ENCODE results near the gene ELK4. TPM values are rescaled to one million over a fixed set of nuclear protein-coding genes. Genes with fewer than 3 reads are reported as not detected.

ELK4 gene
- total RNA-seq, 1 donor from 2014 or later = 13.3 TPM

DNA sequence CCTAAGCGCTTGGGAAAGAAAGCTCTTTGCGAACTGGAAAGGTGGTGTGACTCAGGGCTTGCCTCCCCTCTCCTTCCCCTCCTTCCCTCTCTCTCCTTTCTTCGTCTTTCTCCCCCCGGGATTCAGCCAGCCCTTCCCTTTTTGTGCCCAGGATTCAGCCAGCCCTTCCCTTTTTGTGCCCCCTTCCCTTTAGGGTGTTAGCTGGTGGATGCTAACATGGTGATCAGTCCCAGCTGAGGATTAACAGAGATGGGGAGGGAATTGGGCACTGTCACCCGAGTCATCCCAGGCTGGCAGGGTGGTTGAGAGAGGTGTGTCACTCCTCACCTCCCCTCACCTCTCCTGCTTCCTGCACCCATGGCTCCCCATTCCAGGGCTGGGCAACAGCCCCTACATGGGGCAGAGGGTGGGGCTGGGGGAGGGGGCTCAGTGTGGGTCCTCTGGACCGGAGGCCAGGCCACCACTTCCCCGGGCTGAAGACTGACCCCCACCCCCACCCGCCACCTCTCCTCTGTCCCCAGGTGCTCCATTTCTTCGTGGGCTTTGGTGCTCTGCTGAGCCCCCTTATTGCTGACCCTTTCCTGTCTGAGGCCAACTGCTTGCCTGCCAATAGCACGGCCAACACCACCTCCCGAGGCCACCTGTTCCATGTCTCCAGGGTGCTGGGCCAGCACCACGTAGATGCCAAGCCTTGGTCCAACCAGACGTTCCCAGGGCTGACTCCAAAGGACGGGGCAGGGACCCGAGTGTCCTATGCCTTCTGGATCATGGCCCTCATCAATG lies 51.5 kb downstream of the ELK4 start:
- no peak for DNase-seq

GRCh38 chr1:205579711-205580110 lies 52.1 kb downstream of the ELK4 start:
- DNase-seq = no peak

GRCh38 chr1:205578780-205579571 lies 52.8 kb downstream of the ELK4 start:
- DNase-seq = no peak

GRCh38 chr1:205577874-205578658 lies 53.7 kb downstream of the ELK4 start:
- DNase-seq = no peak

DNA sequence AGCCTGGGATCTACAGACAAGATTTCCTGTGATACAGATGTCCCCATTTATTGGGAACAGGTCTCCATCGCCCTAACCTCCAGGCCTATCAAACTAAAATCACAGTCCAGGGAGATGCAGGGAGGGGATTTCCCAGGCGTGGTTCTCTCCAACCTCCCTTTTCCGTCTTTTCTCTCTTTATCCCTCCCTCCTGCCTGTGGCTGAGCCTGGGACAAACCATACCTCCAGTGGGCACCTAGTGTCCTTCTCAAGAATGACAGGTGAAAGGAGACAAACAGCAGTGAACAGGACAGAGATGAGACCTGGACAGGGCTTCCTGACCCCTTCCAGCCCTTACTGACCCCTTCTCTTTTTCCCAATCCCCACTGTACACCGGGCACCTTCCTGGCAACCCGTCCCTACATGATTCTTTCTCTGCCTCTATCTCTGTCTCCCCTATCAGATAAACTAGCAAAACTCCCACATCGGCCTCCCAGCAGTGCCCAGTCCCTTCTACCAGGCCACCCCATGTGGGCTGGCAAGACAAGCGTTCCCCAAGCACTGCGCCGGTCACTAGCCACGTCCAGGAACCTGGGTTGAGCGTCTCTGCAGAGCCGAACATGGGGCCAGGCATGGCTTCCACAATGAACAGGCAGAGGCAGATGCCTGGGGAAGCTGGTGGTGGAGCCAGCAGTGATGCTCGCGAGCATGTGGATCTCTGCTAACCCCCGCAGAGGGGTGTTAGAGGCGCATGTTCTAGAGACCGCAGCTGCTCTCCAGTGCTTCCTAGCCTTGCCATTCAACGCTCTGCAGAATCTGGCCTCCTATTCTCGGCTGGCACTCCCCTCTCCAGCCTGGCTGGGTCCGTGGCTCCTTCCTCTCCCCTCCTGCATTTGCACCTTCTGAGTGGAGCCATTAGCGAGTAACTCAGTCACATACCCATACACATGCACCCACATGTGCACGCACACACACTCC lies 54.7 kb downstream of the ELK4 start:
- DNase-seq = peak; percentile 46

DNA sequence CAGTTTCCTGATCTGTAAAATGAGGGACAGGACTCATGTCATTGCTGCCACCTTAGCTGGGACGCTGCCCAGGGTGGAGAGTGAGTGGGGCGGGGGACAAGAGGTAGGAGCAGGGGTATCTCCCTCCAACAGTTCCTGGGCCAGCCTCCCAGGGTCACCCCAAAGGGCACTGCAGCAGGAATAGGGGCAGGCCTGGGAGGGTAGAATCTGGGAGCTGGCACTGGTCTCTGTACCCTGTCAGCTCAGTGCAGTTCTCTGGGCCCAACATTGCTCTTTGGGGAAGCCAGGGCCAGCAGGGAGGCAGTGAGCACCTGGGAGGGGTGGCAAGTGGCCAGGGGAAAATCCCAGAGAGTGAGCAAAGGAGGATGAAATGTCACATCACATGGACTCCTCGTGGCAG lies 55.8 kb downstream of the ELK4 start:
- DNase-seq = no peak

GRCh38 chr1:205575294-205575885 lies 56.4 kb downstream of the ELK4 start:
- DNase-seq = no peak

DNA sequence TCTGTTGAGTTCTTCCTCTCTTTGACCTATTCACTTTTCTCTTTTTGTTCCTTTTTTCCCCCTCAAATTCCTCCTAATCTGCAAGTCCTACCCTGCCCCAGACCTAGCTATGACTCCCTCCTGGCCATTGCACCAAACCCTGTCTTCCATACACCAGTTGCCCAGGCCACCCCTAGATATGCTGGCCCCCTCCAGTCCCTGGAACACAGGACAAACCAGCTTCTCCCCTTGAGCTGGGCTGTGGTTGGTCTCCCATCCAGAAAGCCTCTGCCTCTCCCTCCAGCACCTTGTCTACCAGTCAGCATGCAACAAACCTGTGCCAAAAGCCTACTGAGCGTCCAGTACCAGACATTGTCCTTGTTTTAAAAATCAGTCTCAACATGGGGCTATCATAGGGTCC lies 59.4 kb downstream of the ELK4 start:
- no peak for DNase-seq

DNA sequence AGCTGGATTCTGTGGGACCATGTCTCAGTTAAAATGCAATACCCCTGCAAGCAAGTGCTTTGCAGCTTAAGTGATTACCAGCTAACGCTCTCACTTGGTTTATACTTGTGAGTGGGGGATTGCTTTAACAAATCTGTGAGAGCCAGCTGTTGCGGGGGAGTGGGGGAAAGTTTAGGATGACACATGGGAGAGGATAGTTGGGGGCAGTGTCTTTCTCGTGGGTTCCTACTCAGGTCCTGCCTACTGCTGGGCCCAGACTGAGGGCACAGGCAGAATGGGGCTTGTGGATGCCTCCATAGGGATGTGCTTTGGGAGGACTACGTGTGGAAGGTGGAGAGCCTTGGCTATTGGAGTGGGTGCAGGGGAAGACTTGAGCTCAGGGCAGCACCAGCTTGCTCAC lies 60.1 kb downstream of the ELK4 start:
- DNase-seq = no peak

GRCh38 chr1:205570796-205571537 lies 60.8 kb downstream of the ELK4 start:
- no peak for DNase-seq

GRCh38 chr1:205570173-205570501 lies 61.7 kb downstream of the ELK4 start:
- no peak for DNase-seq

- DNase-seq = peak; percentile 37
Observed at GRCh38 chr1:205569411-205570172, 62.2 kb downstream of the ELK4 start.

DNA sequence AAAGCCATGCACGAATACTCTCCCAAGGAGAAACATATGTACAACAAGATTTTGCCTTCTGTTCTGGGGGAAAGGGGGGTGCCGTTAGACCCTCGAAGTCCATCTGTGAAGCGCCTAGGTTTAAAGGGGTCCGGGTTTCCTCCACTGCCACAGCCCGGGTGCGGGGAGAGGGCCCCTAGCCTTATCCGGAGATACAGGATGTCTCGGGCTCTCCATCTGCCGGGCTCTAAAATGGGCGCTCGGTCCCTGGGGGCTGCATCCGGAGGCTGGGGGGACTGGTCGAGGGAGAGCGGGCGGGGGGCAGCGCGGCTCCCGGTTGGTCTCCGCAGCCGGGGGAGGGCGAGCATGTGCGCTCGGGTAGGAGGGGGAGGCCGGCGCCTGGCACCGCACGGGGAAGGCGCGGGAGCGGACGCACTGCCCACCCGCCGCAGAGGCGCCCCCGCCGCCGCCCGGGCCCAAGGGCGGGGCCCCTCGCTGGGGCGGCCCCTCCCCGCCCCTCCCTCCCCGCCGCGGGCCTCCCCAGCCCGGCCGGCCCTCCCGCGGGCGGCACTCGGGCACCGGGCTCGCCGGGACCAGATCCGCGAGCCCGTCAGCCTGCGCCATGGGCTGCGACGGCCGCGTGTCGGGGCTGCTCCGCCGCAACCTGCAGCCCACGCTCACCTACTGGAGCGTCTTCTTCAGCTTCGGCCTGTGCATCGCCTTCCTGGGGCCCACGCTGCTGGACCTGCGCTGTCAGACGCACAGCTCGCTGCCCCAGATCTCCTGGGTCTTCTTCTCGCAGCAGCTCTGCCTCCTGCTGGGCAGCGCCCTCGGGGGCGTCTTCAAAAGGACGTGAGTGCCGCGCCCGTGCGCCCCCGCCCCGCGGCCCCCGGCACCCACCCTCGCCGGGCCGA lies 63.1 kb downstream of the ELK4 start:
- no peak for DNase-seq

- no peak for DNase-seq
Observed at GRCh38 chr1:205568135-205568468, 63.7 kb downstream of the ELK4 start.

- no peak for DNase-seq
Observed at GRCh38 chr1:205567716-205568115, 64.1 kb downstream of the ELK4 start.

DNA sequence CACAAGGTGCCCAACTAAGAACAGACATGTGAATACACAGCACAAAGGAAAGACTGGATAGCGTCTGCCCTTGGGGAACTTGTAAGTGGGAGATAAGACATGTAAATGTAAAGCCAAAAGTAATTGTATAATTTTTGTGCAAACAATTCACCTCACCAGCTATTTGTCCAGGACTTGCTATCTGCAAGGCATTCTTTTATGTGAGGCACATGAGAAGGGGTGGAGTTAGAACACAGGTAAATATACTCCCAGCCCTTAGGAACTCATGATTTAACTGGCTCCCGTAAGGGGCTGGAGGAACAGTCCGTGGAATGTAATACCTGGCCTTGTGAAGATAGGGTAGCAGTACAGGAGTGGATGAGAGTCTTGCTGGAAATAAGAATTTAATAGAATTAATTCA lies 66.0 kb downstream of the ELK4 start:
- DNase-seq = no peak

DNA sequence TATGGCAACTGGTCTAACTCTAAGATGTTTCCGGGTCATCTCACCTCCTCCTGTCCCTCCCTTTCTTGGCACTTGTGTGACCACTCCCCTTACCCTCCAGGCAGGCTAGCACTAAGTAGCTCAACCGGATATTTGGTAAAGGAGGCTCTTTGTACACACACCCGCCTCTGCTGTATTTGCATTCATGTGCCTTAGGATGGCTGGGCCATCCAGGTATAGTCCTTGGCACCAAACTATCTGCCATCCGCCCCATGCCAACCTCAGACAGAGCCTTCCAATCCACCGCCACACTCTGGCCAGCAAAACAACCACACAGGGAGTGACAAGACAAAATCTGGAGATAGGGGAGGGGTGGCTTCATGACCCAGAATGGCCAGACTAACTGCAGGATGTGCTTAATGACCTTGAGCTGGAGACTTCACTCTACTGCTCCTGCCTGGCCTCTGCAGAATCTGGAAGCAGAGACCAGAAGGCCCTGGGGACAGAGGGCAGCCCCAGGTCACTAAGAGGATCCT lies 67.8 kb downstream of the ELK4 start:
- DNase-seq = no peak

GRCh38 chr1:205561501-205562203 lies 70.2 kb downstream of the ELK4 start:
- no peak for DNase-seq
